IPS-15b (cell line): ENCODE measurements around the gene SLX9.

ENCODE experiments used
- H3K27me3 ChIP-seq: one replicate; pipeline ENCODE4 v1.6.1; 2013; ENCODE audit warnings: low read length; ENCODE audit not compliant: control insufficient read depth, insufficient read depth
- H3K36me3 ChIP-seq: one replicate; pipeline ENCODE4 v1.6.1; 2013; ENCODE audit warnings: low read length; ENCODE audit not compliant: control insufficient read depth, insufficient read depth
- H3K4me1 ChIP-seq: one replicate; pipeline ENCODE4 v1.6.1; 2013; ENCODE audit warnings: mild to moderate bottlenecking, low read length; ENCODE audit not compliant: control insufficient read depth, insufficient read depth
- H3K4me3 ChIP-seq: one replicate; pipeline ENCODE4 v1.5.1; 2013; ENCODE audit warnings: low read depth, low read length
- H3K9ac ChIP-seq: one replicate; pipeline ENCODE4 v1.6.1; 2013; ENCODE audit warnings: low read depth, mild to moderate bottlenecking, low read length
- H3K9me3 ChIP-seq: one replicate; pipeline ENCODE4 v1.6.1; 2013; ENCODE audit warnings: mild to moderate bottlenecking, low read length; ENCODE audit not compliant: control insufficient read depth, insufficient read depth

SLX9 gene, protein sequence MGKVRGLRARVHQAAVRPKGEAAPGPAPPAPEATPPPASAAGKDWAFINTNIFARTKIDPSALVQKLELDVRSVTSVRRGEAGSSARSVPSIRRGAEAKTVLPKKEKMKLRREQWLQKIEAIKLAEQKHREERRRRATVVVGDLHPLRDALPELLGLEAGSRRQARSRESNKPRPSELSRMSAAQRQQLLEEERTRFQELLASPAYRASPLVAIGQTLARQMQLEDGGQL

DNA sequence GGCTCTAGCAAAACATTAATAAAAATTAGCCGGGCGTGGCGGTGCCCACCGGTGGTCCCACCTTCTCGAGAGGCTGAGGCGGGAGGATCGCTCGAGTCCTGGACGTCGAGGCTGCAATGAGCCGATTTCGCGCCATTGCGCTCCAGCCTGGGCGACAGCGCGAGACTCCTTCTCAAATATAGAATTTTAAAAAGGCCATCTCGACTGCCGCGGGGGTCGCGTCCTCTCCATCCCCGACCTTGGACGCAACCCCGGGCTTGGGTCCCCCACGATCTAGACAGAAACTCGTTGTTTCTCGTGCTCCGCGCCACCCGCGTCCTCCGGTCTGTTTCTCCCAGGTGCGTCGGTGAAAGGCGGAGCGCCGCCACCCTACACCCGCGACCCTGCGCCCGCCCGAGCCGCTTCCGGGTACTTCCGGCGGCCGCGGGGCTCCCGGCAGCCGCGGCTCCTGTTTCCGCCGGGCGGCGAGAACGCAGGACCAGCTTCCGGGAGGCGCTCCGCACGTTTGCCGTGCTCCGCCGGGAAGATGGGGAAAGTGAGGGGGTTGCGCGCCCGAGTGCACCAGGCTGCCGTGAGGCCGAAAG is at the start of gene SLX9:
SLX9 (plus strand) TSS at position 498 of the 584 bp plus-strand sequence; CDS start at position 527, 29 bp downstream.
- Histone ChIP-seq H3K4me1 (peaks cover 6% of the 10 kb centered on the region), H3K9me3 (no peaks in the 10 kb centered on the region)

DNA sequence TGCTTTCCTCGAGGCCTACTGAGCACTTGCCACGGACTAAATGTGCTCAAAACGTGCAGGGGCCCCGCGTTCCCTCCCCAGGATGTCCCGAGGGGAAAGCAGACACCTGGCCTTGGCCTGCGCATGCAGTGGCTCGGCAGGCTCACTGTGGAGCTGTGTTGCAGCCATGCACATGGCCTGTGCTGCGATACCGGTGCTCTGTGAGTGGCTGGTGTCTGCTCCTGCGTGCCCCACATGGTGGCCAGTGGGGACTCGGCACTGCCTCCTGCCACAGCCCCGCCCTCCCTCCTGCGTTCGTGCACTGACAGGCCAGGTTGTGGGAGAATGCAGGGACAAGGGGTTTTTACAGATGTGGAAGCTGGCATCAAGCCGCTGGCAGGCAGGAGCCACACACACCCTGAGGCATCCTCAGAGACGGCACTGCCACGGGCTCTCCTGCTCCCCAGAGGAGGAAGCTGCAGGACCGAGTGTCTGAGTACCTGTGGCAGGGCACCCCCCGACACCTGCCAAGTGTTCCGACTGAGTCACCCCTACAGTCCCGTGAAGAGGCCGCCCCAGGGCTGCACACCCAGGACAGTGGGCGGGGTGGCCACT is 49.4 kb upstream of the SLX9 start:
- Histone ChIP-seq H3K27me3 (no peaks in the 10 kb centered on the region), H3K36me3 (no peaks in the 10 kb centered on the region), H3K4me1 (no peaks in the 10 kb centered on the region), H3K9me3 (no peaks in the 10 kb centered on the region), H3K9ac (no peak overlapping the region), H3K4me3 (no peak overlapping the region)

More for the DNA sequence above, at the start of gene SLX9:
- Histone ChIP-seq H3K27me3 (no peaks in the 10 kb centered on the region), H3K9ac (peak within 1 kb of the TSS; percentile 62), H3K36me3 (peaks cover 9% of the 10 kb centered on the region), H3K4me3 (peak within 1 kb of the TSS; percentile 84)

DNA sequence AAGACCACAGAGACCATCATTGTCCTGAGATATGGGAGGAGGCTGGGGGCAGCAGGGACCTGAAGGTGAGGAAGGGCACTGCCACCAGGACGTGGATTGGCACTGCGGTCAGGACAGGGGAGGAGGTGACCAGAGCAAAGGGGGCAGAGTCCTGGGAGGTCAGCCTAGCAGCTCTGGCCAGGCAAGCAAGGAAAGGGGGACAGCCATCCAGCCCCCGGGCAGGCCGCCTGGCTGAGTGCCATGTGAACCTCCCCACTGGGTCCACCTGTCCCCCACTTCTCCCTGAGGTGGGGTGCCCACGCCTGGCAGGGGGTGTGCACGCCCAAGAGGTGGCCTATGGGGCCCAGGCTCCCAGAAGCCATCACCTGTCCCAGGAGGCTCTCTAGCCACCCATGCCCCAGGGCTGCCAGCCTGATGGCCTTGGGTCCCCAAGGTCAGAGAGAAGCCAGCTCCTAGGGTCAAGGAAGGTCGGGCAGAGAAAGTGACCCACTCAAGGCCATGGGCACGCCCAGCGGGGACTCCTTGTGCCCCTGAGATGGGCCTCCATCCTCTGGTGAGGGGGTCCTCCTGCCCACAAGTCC is 48.8 kb upstream of the SLX9 start:
- Histone ChIP-seq H3K27me3 (no peaks in the 10 kb centered on the region), H3K36me3 (no peaks in the 10 kb centered on the region), H3K9ac (no peak overlapping the region), H3K4me1 (no peaks in the 10 kb centered on the region), H3K9me3 (no peaks in the 10 kb centered on the region), H3K4me3 (no peak overlapping the region)

DNA sequence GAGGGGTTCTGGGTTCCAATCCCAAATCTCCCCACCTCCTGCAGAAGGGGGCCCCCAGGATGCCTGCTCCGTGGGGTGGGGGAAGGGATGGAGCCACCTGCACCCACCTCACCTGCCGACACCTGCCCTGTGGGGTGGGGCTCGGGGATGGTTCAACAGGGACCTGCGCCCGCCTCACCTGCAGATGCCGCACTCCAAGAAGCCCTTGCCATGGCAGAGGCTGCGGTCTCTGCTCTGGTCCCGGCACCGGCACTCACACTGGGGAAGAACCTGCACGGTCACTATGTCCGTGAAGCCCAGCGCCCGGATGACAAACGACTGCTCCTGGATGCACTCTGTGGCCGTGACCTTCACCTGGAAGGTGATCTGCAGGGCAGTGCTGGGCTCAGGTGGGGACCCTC is 48.2 kb upstream of the SLX9 start:
- Histone ChIP-seq H3K27me3 (no peaks in the 10 kb centered on the region), H3K4me1 (no peaks in the 10 kb centered on the region), H3K4me3 (no peak overlapping the region), H3K9me3 (no peaks in the 10 kb centered on the region), H3K9ac (no peak overlapping the region), H3K36me3 (no peaks in the 10 kb centered on the region)

DNA sequence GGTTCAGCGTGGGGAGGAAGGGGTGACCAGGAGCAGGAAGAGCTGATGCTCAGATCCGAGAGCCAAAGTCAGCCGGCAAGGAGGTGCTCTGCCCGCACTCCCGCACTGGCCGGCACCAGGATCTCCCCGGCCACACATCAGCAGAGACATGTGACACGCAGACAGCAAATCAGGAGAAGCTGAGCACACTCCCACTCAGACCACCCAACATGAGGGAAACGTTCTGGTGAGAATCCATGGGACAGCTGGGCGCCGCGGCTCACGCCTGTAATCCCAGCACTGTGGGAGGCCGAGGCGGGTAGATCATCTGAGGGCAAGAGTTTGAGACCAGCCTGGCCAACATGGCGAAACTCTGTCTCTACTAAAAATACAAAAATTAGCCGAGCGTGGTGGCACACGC is 47.7 kb upstream of the SLX9 start:
- Histone ChIP-seq H3K9me3 (no peaks in the 10 kb centered on the region), H3K9ac (no peak overlapping the region), H3K4me1 (no peaks in the 10 kb centered on the region), H3K4me3 (no peak overlapping the region), H3K36me3 (no peaks in the 10 kb centered on the region), H3K27me3 (no peaks in the 10 kb centered on the region)

DNA sequence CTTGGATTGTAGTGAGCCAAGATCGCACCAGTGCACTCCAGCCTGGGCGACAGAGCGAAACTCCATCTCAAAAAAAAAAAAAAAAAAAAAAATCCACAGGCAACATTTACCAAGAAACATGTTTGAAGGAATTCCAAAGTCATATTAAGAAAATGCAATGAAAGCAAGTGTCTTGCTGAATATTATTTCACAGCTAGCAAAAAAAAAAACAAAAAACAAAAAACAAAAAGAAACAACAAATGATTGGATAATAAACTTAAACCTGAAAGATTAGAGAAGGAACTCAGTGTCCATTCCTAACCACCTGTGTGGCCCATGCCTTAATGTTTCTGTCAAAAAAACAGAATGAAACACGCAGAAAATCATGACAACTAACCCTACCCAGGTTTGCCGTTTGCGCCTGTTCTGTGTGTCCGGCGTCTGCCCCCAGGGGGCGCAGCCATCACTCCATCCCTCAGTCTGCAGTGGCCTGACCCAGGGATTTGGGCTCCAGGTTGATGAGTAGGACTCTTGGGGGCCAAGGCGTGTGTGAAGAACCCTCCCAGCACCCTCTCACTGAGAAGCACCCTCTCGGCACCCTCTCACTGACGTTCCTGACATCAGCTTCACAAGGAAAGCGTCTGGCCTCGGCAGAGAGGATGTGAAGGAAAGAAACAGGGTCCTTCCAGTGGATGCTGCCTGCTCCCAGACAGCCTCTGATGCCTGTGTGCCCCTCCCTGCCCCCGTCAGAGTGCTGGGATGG is 47.1 kb upstream of the SLX9 start:
- H3K4me3 ChIP-seq, result no peak overlapping the region
- H3K27me3 ChIP-seq, result no peaks in the 10 kb centered on the region
- no peaks in the 10 kb centered on the region for H3K4me1 ChIP-seq
- H3K9ac ChIP-seq, result no peak overlapping the region
- H3K36me3 ChIP-seq, result no peaks in the 10 kb centered on the region
- no peaks in the 10 kb centered on the region for H3K9me3 ChIP-seq

DNA sequence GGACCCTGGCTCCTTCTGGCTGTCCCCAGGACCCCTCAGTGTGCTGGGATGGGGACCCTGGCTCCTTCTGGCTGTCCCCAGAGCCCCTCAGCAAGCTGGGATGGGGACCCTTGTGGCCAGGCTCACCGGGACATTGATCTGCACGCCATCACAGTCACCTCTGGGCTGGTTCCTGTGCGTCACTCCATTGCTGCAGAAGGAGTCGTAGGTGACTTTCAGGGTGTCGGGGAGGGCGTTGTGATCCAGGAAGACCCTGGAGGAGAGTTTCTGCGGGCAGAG is 46.6 kb upstream of the SLX9 start:
- Histone ChIP-seq H3K9ac (no peak overlapping the region), H3K27me3 (no peaks in the 10 kb centered on the region), H3K4me3 (no peak overlapping the region), H3K9me3 (no peaks in the 10 kb centered on the region), H3K4me1 (no peaks in the 10 kb centered on the region), H3K36me3 (no peaks in the 10 kb centered on the region)

DNA sequence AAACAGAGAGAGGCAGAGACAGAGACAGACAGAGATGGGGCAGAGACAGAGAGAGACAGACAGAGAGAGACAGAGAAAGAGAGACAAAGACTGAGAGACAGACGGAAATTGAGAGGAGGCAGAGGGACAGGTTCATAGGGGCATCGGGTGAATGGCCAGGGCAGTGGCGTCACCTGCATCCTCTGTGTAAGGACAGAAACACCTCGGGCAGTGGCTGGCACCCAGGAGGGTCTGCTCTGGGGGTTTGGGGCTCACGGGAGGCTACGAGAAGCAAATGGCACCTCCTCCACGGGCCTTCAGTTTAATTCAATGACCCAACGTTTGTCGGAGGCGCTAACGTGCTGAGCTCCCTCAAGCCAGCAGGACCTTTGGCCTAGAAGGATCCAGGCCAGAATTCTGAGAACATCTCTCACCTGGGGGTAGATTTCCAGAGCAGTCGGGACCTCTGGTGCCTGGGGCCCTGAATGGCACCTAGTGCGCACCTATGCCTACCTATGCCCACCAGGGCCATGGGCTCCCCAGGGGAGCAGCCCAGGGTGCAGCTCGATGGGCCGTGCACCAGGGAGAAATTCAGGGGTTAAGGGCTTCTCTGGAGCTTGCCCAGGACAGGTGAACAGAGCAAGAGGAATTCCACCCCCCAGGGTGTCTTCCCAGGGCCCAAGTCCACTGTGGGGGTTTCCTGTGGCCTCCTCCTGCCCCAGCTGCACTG is 45.7 kb upstream of the SLX9 start:
- Histone ChIP-seq H3K36me3 (peaks cover 3% of the 10 kb centered on the region), H3K4me1 (no peaks in the 10 kb centered on the region), H3K9me3 (no peaks in the 10 kb centered on the region), H3K27me3 (no peaks in the 10 kb centered on the region), H3K9ac (no peak overlapping the region), H3K4me3 (no peak overlapping the region)

DNA sequence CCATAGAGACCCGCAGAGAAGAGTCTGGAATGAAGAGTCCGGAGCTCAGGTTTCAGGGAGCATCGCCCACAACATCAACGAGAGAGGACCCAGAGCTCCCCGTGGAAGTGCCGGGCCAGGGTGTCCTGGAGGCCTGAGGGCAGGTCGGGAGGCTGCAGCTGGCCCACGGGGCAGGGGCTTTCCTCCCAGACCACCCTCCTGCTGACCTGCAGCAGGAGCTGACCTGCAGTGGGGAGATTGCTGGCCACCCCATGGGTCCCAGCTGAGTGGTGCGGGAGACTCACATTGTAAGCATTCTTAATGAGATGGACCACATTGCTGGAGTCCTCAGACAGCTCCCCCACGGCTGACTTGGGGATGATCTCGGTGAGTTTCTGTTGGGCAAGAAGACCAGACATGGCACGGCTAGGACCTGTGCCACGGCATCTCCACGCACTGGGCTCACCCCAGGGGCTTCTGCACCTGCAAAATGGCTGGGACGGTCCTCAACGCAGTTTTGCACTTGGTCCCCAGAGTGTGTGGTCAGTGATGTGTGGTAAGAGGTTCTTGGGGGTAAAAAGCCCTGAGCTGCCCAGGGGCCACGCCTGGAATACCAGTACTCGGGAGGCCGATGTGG is 45.0 kb upstream of the SLX9 start:
- H3K4me1 ChIP-seq, result no peaks in the 10 kb centered on the region
- H3K36me3 ChIP-seq, result peaks cover 3% of the 10 kb centered on the region
- H3K9ac ChIP-seq, result no peak overlapping the region
- no peaks in the 10 kb centered on the region for H3K9me3 ChIP-seq
- H3K4me3 ChIP-seq, result no peak overlapping the region
- no peaks in the 10 kb centered on the region for H3K27me3 ChIP-seq

DNA sequence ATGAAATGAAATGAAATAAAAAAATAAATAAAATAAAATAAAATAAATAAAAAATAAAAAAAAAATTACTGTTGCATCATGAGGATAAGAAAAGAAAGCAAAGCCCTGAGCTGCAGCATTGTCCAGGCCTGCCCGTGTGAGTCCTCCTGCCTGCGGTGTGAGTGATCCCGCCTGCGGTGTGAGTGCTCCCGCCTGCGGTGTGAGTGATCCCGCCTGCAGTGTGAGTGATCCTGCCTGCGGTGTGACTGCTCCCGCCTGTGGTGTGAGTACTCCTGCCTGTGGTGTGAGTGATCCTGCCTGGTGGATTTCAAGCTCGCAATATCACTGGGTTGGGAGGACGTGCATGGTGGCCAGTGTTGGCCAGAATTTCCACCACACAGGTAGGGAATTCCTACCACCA is 44.0 kb upstream of the SLX9 start:
- Histone ChIP-seq H3K9me3 (no peaks in the 10 kb centered on the region), H3K4me1 (no peaks in the 10 kb centered on the region), H3K4me3 (no peak overlapping the region), H3K36me3 (peaks cover 3% of the 10 kb centered on the region), H3K27me3 (no peaks in the 10 kb centered on the region), H3K9ac (no peak overlapping the region)
